ENCODE measurements around the gene NKX2-3.

DNA sequence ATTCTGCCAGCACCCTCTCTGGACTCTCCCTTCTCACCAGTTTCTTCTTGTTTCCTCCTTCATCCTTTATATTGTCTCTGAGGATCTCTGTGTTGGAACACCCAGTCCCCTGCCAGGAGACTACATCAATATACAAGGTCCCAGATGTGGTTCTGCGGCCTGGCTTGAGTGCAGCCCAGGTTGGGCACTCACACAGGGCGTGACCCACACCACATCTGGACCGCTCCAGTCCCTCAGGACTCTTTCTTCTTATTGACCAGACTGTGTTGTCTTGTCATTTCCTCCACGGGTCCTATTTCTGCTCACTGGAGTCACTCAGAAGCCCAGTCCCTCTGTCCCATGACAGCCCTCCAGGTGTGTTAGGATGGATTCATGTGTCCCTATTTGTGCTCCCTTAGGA, 26.0 kb downstream of the NKX2-3 start:
- TF ChIP-seq, protein P1, sequence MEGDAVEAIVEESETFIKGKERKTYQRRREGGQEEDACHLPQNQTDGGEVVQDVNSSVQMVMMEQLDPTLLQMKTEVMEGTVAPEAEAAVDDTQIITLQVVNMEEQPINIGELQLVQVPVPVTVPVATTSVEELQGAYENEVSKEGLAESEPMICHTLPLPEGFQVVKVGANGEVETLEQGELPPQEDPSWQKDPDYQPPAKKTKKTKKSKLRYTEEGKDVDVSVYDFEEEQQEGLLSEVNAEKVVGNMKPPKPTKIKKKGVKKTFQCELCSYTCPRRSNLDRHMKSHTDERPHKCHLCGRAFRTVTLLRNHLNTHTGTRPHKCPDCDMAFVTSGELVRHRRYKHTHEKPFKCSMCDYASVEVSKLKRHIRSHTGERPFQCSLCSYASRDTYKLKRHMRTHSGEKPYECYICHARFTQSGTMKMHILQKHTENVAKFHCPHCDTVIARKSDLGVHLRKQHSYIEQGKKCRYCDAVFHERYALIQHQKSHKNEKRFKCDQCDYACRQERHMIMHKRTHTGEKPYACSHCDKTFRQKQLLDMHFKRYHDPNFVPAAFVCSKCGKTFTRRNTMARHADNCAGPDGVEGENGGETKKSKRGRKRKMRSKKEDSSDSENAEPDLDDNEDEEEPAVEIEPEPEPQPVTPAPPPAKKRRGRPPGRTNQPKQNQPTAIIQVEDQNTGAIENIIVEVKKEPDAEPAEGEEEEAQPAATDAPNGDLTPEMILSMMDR (IDR thresholded peaks at IDR 0.05) = no peak
- TF ChIP-seq POLR2A (IDR thresholded peaks at IDR 0.05) (no peak), POLR2AphosphoS5 (IDR thresholded peaks at IDR 0.05) (no peak)

Data from prostate gland (tissue), 2 donors.